OCI-LY3 (cell line): ENCODE data around the gene TLDC2.

Experiments
- EZH2phosphoT487 ChIP-seq: fragments of 200-600 bp; shearing (Covaris generic); IDR thresholded peaks from 2 replicates; pipeline ENCODE4 v1.6.1; 2018; ENCODE audit warnings: antibody characterized with exemption, mixed run types, low read depth
- TF ChIP-seq, protein P1 (sequence below): fragments of 200-600, 300-600 bp; sonication (generic); IDR thresholded peaks from 2 replicates; pipeline ENCODE4 v1.5.1; 2014; ENCODE audit warnings: antibody characterized with exemption, low read length, low read depth

- TF ChIP-seq, protein P1, sequence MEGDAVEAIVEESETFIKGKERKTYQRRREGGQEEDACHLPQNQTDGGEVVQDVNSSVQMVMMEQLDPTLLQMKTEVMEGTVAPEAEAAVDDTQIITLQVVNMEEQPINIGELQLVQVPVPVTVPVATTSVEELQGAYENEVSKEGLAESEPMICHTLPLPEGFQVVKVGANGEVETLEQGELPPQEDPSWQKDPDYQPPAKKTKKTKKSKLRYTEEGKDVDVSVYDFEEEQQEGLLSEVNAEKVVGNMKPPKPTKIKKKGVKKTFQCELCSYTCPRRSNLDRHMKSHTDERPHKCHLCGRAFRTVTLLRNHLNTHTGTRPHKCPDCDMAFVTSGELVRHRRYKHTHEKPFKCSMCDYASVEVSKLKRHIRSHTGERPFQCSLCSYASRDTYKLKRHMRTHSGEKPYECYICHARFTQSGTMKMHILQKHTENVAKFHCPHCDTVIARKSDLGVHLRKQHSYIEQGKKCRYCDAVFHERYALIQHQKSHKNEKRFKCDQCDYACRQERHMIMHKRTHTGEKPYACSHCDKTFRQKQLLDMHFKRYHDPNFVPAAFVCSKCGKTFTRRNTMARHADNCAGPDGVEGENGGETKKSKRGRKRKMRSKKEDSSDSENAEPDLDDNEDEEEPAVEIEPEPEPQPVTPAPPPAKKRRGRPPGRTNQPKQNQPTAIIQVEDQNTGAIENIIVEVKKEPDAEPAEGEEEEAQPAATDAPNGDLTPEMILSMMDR = no peak
- TF ChIP-seq EZH2phosphoT487 = no peak
Observed at GRCh38 chr20:36865076-36865860, 10.7 kb upstream of the TLDC2 start.
